Neuronal stem cell (in vitro differentiated cells): Measurements from ENCODE around the gene PPP2R5A.
"Not testable (repeated sequence)": the region's sequence is repeated elsewhere in the genome, so short reads cannot be mapped to it uniquely, and the experiment has no call there.

ENCODE experiments used
- DNase-seq: peaks from one replicate; pipeline ENCODE4 v3.0.0-alpha.2; 2013; ENCODE audit warnings: low spot score
- H2AFZ ChIP-seq: one replicate; pipeline ENCODE4 v1.6.1; 2013; ENCODE audit warnings: mild to moderate bottlenecking, low read length, inconsistent platforms
- H2AK5ac ChIP-seq: 2 replicates; pipeline ENCODE4 v1.6.1; 2013; ENCODE audit warnings: low read depth, mild to moderate bottlenecking, inconsistent platforms, low read length, moderate library complexity, mixed read lengths
- H2BK120ac ChIP-seq: 2 replicates; pipeline ENCODE4 v1.6.1; 2013; ENCODE audit warnings: low read depth, mild to moderate bottlenecking, inconsistent platforms, low read length, moderate library complexity, mixed read lengths
- H2BK12ac ChIP-seq: one replicate; pipeline ENCODE4 v1.6.1; 2013; ENCODE audit warnings: low read length, inconsistent platforms
- H2BK15ac ChIP-seq: 2 replicates; pipeline ENCODE4 v1.6.1; 2013; ENCODE audit warnings: mild to moderate bottlenecking, low read length, inconsistent platforms, mixed read lengths
- H2BK5ac ChIP-seq: one replicate; pipeline ENCODE4 v1.6.1; 2013; ENCODE audit warnings: inconsistent platforms, mild to moderate bottlenecking, low read length, moderate library complexity
- H3K14ac ChIP-seq: one replicate; pipeline ENCODE4 v1.6.1; 2013; ENCODE audit warnings: low read length, inconsistent platforms
- H3K18ac ChIP-seq: 2 replicates; pipeline ENCODE4 v1.6.1; 2013; ENCODE audit warnings: low read length, inconsistent platforms
- H3K23ac ChIP-seq: 2 replicates; pipeline ENCODE4 v1.6.1; 2013; ENCODE audit warnings: low read depth, mild to moderate bottlenecking, mixed read lengths, low read length, inconsistent platforms; ENCODE audit not compliant: poor library complexity
- H3K27ac ChIP-seq: replicated peaks from 3 replicates; pipeline ENCODE4 v1.5.1; 2013; ENCODE audit warnings: low read length, inconsistent platforms
- H3K27me3 ChIP-seq, 3 experiments: 2 replicates each; pipeline ENCODE4 v1.6.1; 2013; ENCODE audit warnings: low read length in 3 of 3, mild to moderate bottlenecking in 2 of 3, inconsistent platforms in 1 of 3, low read depth in 1 of 3, mixed read lengths in 1 of 3, moderate library complexity in 1 of 3; ENCODE audit not compliant: control insufficient read depth in 3 of 3, insufficient read depth in 3 of 3
- H3K36me3 ChIP-seq, 2 donors: replicated peaks in 1 of 2; 2 replicates each; pipeline ENCODE4 v1.6.1; 2013; ENCODE audit warnings: low read length in 2 of 2; ENCODE audit not compliant: control insufficient read depth in 2 of 2, insufficient read depth in 2 of 2
- H3K4ac ChIP-seq: 2 replicates; pipeline ENCODE4 v1.6.1; 2013; ENCODE audit warnings: inconsistent platforms, mild to moderate bottlenecking, low read length, moderate library complexity
- H3K4me1 ChIP-seq, 2 donors: 1 replicate in 1 of 2; 2 replicates in 1 of 2; pipeline ENCODE4 v1.6.1; 2013; ENCODE audit warnings: low read length in 2 of 2, low read depth in 1 of 2; ENCODE audit not compliant: control insufficient read depth in 2 of 2, insufficient read depth in 1 of 2
- H3K4me2 ChIP-seq: one replicate; pipeline ENCODE4 v1.6.1; 2013; ENCODE audit warnings: mild to moderate bottlenecking, low read length, inconsistent platforms; ENCODE audit not compliant: insufficient read depth, poor library complexity, severe bottlenecking
- H3K4me3 ChIP-seq, 2 donors: 2 replicates each; pipeline ENCODE4 v1.5.1; 2013; ENCODE audit warnings: low read length in 2 of 2, mild to moderate bottlenecking in 2 of 2, inconsistent platforms in 1 of 2, moderate library complexity in 1 of 2
- H3K79me1 ChIP-seq: one replicate; pipeline ENCODE4 v1.6.1; 2013; ENCODE audit warnings: low read depth, mild to moderate bottlenecking, inconsistent platforms, low read length, moderate library complexity
- H3K9ac ChIP-seq: one replicate; pipeline ENCODE4 v1.6.1; 2013; ENCODE audit warnings: mild to moderate bottlenecking, low read depth, low read length, inconsistent platforms; ENCODE audit not compliant: poor library complexity
- H3K9me3 ChIP-seq, 2 donors: replicated peaks in 1 of 2; 2 replicates each; pipeline versions ENCODE3 to v1.6.1; 2013; ENCODE audit warnings: low read length in 2 of 2, mild to moderate bottlenecking in 2 of 2, inconsistent platforms in 1 of 2, low read depth in 1 of 2, mixed read lengths in 1 of 2, moderate library complexity in 1 of 2; ENCODE audit not compliant: control insufficient read depth in 2 of 2, insufficient read depth in 1 of 2
- H4K8ac ChIP-seq: one replicate; pipeline ENCODE4 v1.6.1; 2013; ENCODE audit warnings: low read depth, mild to moderate bottlenecking, inconsistent platforms, low read length, moderate library complexity
- H4K91ac ChIP-seq: one replicate; pipeline ENCODE4 v1.6.1; 2013; ENCODE audit warnings: low read length, low read depth, mild to moderate bottlenecking, inconsistent platforms; ENCODE audit not compliant: poor library complexity
- WGBS, 2 donors: extraction: QIAGEN DNeasy Blood & Tissue Kit; methylation state at CpG; one replicate each; pipeline ENCODE4 v1.1.7; 2013; ENCODE audit warnings: missing lambda C conversion rate in 2 of 2, mixed read lengths in 1 of 2; ENCODE audit not compliant: insufficient read length in 2 of 2, insufficient replicate concordance in 1 of 2; ENCODE audit errors: extremely low coverage in 2 of 2; 5-methylcytosine and 5-hydroxymethylcytosine counted together

PPP2R5A gene

DNA sequence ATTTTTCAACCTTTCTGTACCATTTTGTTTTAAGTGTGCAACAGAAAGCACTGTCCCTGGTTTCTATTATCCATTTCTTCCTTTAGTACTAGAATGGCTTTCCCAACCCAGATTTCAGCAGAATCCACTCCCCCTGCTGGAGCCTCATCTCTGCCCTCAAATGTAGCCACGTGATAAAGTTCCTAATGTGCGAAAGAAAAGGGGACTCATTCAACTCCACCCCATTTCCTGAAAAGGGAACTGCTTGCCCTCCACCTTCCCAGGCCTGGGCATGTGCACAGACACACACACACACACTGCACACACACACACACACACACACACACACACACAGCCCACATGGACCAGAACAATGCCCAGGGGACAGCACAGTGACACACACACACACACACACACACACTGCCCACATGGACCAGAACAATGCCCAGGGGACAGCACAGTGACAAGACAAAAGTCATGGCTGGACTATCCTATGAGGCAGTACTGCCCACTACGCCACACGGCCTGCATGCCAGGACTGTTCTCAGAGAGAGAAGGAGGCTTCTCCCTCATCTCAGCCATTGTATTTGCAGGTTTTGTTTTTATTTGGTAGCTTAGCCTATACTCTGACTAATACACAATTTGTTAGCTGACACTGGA lies 96.3 kb downstream of the PPP2R5A start:
- no CpG with 5 or more reads among the region's 4 CpGs for WGBS, 2 donors
- Histone ChIP-seq H3K14ac (no peak overlapping the region), H3K36me3 (peaks cover 34 to 92% of the 10 kb centered on the region in 2 donors), H3K4me2 (no peak overlapping the region), H3K79me1 (no peaks in the 10 kb centered on the region), H2BK12ac (no peak overlapping the region), H3K4me1 (peaks cover 0 to 2% of the 10 kb centered on the region in 2 donors), H2BK5ac (no peak overlapping the region), H2AFZ (no peak overlapping the region), H2AK5ac (no peak overlapping the region), H3K18ac (no peak overlapping the region), H3K9me3 (no peaks in the 10 kb centered on the region), H4K91ac (no peak overlapping the region), H3K27ac (no peak overlapping the region), H4K8ac (no peak overlapping the region), H3K27me3 (no peaks in the 10 kb centered on the region), H3K23ac (no peak overlapping the region), H2BK15ac (no peak overlapping the region), H3K4ac (no peak overlapping the region), H3K4me3 (no peak overlapping the region), H2BK120ac (no peak overlapping the region), H3K9ac (no peak overlapping the region)
- DNase-seq = no peak

- DNase-seq = no peak
- Histone ChIP-seq H3K18ac (no peak overlapping the region), H2AFZ (no peak overlapping the region), H2AK5ac (no peak overlapping the region), H3K36me3 (peaks cover 21 to 71% of the 10 kb centered on the region in 2 donors), H3K14ac (no peak overlapping the region), H4K91ac (no peak overlapping the region), H3K4me3 (no peak overlapping the region), H4K8ac (no peak overlapping the region), H3K23ac (no peak overlapping the region), H3K9me3 (peaks cover 2 to 15% of the 10 kb centered on the region in 2 donors), H3K9ac (no peak overlapping the region), H2BK120ac (no peak overlapping the region), H3K4me2 (no peak overlapping the region), H3K4me1 (peaks cover 0 to 2% of the 10 kb centered on the region in 2 donors), H3K27me3 (no peaks in the 10 kb centered on the region), H2BK5ac (no peak overlapping the region), H3K79me1 (peaks cover 3% of the 10 kb centered on the region), H2BK12ac (no peak overlapping the region), H3K4ac (no peak overlapping the region), H2BK15ac (no peak overlapping the region), H3K27ac (no peak overlapping the region)
- WGBS, 2 donors = no CpG with 5 or more reads among the region's 1 CpG
These were observed 100.8 kb downstream of the PPP2R5A start for GRCh38 chr1:212386029-212386428.

DNA sequence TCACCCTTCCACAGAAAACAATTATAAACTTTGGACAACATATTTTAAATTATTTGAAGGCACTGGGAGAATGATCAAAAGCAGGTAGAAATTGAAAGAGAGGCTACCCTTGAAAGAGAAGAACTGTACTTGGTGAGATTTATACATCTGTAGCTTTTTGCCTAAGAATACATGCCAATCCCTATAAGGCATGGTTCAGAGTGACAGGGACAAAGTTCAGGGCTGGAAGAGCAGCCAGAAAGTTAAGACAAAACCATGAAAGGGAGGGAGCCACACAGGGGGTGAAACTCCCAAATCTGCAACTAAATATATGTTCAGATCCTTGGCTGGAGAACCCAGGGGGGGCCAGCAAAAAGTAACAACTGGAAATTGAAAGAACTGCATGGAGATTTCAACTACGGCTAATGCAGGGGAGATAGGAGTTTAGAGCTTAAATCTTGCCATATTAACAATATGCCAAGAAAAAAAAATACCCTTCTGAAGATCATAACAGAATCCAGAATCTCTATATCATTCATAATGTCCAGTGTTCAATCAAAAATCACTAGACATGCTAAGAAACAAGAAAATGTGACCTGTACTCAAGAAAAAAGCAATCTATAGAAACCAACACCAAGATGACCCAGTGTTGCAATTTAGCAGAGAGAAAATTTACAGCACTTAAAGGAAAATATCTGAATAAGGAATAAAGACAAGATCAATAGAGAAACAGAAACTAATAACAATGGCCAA lies 103.9 kb downstream of the PPP2R5A start:
- no peak overlapping the region for H3K4ac ChIP-seq
- no peak overlapping the region for H3K4me2 ChIP-seq
- H3K18ac ChIP-seq = no peak overlapping the region
- no peak overlapping the region for H4K8ac ChIP-seq
- H4K91ac ChIP-seq = no peak overlapping the region
- no peak overlapping the region for H2AFZ ChIP-seq
- H3K27me3 ChIP-seq = no peaks in the 10 kb centered on the region
- peaks cover 2 to 17% of the 10 kb centered on the region in 2 donors for H3K9me3 ChIP-seq
- H3K4me1 ChIP-seq = no peaks in the 10 kb centered on the region
- no peak overlapping the region for H3K14ac ChIP-seq
- no peak overlapping the region for H3K23ac ChIP-seq
- H2BK120ac ChIP-seq = no peak overlapping the region
- H2BK15ac ChIP-seq = no peak overlapping the region
- WGBS, 2 donors = no CpG with 5 or more reads among the region's 1 CpG
- H3K9ac ChIP-seq = no peak overlapping the region
- DNase-seq = no peak
- no peak overlapping the region for H3K27ac ChIP-seq
- H3K36me3 ChIP-seq = peaks cover 13 to 43% of the 10 kb centered on the region in 2 donors
- H2BK12ac ChIP-seq = no peak overlapping the region
- H2AK5ac ChIP-seq = no peak overlapping the region
- no peak overlapping the region for H2BK5ac ChIP-seq
- no peak overlapping the region for H3K4me3 ChIP-seq
- peaks cover 3% of the 10 kb centered on the region for H3K79me1 ChIP-seq

DNA sequence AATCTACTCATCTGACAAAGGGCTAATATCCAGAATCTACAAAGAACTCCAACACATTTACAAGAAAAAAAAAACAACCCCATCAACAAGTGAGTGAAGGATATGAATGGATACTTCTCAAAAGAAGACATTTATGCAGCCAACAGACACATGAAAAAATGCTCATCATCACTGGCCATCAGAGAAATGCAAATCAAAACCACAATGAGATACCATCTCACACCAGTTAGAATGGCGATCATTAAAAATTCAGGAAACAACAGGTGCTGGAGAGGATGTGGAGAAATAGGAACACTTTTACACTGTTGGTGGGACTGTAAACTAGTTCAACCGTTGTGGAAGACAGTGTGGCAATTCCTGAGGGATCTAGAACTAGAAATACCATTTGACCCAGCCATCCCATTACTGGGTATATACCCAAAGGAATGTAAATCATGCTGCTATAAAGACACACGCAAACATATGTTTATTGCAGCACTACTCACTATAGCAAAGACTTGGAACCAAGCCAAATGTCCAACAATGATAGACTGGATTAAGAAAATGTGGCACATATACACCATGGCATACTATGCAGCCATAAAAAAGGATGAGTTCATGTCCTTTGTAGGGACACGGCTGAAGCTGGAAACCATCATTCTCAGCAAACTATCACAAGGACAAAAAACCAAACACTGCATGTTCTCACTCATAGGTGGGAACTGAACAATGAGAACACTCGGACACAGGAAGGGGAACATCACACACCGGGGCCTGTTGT lies 110.6 kb downstream of the PPP2R5A start:
- not testable (repeated sequence) for H2BK12ac ChIP-seq, H2BK5ac ChIP-seq, H3K14ac ChIP-seq, H3K4me2 ChIP-seq, H2AFZ ChIP-seq, H4K91ac ChIP-seq, H3K23ac ChIP-seq, H2AK5ac ChIP-seq, H2BK15ac ChIP-seq, H3K18ac ChIP-seq, H3K4me3 ChIP-seq, H4K8ac ChIP-seq, DNase-seq, H3K4me1 ChIP-seq, H3K79me1 ChIP-seq, H3K27ac ChIP-seq, H3K9ac ChIP-seq, H2BK120ac ChIP-seq, H3K27me3 ChIP-seq, H3K4ac ChIP-seq
- Histone ChIP-seq H3K36me3 (peaks cover 4 to 24% of the 10 kb centered on the region in 2 donors), H3K9me3 (peaks cover 2 to 19% of the 10 kb centered on the region in 2 donors)
- WGBS, 2 donors = no CpG with 5 or more reads among the region's 6 CpGs
